Psoas muscle (tissue), 8 donors: ENCODE data around the gene STARD9. TPM values are rescaled to one million over a fixed set of nuclear protein-coding genes. Genes with fewer than 3 reads are reported as not detected.
"Not testable (repeated sequence)": the region's sequence is repeated elsewhere in the genome, so short reads cannot be mapped to it uniquely, and the experiment has no call there.

Experiments used
- ATAC-seq, 4 donors: fragments of 200-7000 bp; cut with Tn5 transposase; one replicate each; pipeline ENCODE4 v1.9.1; 2020; ENCODE audit warnings: moderate library complexity in 3 of 4, mild to moderate bottlenecking in 2 of 4
- DNase-seq, 2 donors: peaks; one replicate each; pipeline ENCODE4 v3.0.0-alpha.2; 2020
- H3K27ac ChIP-seq: fragments of 200-600 bp; one replicate; pipeline ENCODE4 v1.8.0; 2022
- H3K27me3 ChIP-seq, 3 donors: fragments of 200-600 bp in 1 of 3; one replicate each; pipeline versions ENCODE4 v1.6.1 to v1.8.0; 2013 to 2022; ENCODE audit warnings: low read length in 2 of 3, mild to moderate bottlenecking in 2 of 3, moderate library complexity in 1 of 3; ENCODE audit not compliant: insufficient read depth in 3 of 3
- H3K36me3 ChIP-seq, 2 donors: fragments of 200-600 bp in 1 of 2; one replicate each; pipeline versions ENCODE4 v1.6.1 to v1.8.0; 2013 to 2022; ENCODE audit warnings: low read depth in 1 of 2, mild to moderate bottlenecking in 1 of 2, moderate library complexity in 1 of 2; ENCODE audit not compliant: insufficient read depth in 1 of 2
- H3K4me1 ChIP-seq: fragments of 200-600 bp; one replicate; pipeline ENCODE4 v1.8.0; 2022
- H3K4me3 ChIP-seq: fragments of 200-600 bp; one replicate; pipeline ENCODE4 v1.8.0; 2022; ENCODE audit warnings: mild to moderate bottlenecking
- H3K9me3 ChIP-seq: fragments of 200-600 bp; one replicate; pipeline ENCODE4 v1.8.0; 2022
- CTCF ChIP-seq: fragments of 200-600 bp; IDR thresholded peaks from one replicate; pipeline ENCODE4 v1.8.0; 2022; ENCODE audit warnings: antibody characterized with exemption
- WGBS, 3 donors: extraction: QIAGEN DNeasy Blood & Tissue Kit; methylation state at CpG; one replicate each; pipeline versions ENCODE4 v1.1.6 to v1.1.7; 2013; 5-methylcytosine and 5-hydroxymethylcytosine counted together
- intact Hi-C, 2 donors: fragments of 100-400 bp; cut with DNase I; formaldehyde crosslinking; loops; one replicate each; pipeline versions ENCODE4 v1.11.0 to v1.14.2; 2022
- polyA plus RNA-seq, 3 donors: library from polyadenylated mRNA; stranded (reverse); fragments of 200-250 nt; gene quantifications; one replicate each; pipeline ENCODE4 v1.2.3, GENCODE V29; 2013
- total RNA-seq, 4 donors: library from RNA; stranded (reverse); fragmentation: NEBNext Ultra II Directional in 2 of 4; extraction: Animal tissue kit (Norgen Biotek cat#: 25700) in 2 of 4; gene quantifications; one replicate each; pipeline versions ENCODE4 v1.2.1 to v1.2.4, GENCODE V29; 2021 to 2023
- donor health status: healthy with polysubstance abuse.
- donor health status: DM: no; HTN: no; CAD: no; lungs with moderate emphysema.
- donor health status: Bipolar disorder and iron deficiency.
- donor health status: healthy.
- donor health status: DM: yes; HTN: yes; CAD: no.
- donor health status: DM: no; HTN: no; CAD: no.
- donor health status: DM: no; HTN: no; CAD: no.
- donor health status: DM: yes; HTN: yes; CAD: no.

STARD9 gene
- total and polyA plus RNA-seq, 7 donors = 0.65 to 4.1 (median 1.7) TPM

- TF ChIP-seq CTCF = no peak
- DNase-seq (no peak), ATAC-seq (no peak)
- Histone ChIP-seq H3K36me3 (peaks cover 0 to 9% of the 10 kb centered on the region in 2 donors), H3K27me3 (no peaks in the 10 kb centered on the region), H3K9me3 (no peaks in the 10 kb centered on the region), H3K4me3 (no peak overlapping the region), H3K27ac (no peak overlapping the region), H3K4me1 (peaks cover 12% of the 10 kb centered on the region)
- intact Hi-C loops = no loop called here
- 83 to 92% (median 91%) methylated on average over 1 of the region's 1 CpG for WGBS, 3 donors
Measured at GRCh38 chr15:42553554-42553953, 21.9 kb upstream of the STARD9 start.

DNA sequence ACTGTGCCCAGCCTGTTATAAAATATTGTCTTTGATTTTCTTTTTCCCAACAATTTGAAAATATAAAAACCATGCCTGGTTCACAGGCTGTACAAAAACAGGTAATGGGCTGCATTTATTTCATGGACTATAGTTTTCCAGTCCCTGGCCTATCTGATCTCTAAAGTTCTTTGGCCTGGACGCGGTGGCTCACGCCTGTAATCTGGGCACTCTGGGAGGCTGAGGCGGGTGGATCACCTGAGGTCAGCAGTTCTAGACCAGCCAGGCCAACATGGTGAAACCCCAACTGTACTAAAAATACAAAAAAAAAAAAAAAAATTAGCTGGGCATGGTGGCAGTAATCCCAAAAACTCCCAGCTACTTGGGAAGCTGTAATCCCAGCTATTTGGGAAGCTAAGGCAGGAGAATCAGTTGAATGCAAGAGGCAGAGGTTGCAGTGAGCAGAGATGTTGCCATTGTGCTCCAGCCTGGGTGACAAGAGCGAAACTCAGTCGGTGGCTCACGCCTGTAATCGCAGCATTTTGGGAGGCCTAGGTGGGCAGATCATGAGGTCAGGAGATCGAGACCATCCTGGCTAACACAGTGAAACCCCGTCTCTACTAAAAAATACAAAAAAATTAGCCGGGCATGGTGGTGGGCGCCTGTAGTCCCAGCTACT is 18.7 kb upstream of the STARD9 start:
- H3K4me3 ChIP-seq, H3K27me3 ChIP-seq, intact Hi-C loops, H3K9me3 ChIP-seq, H3K27ac ChIP-seq, DNase-seq, H3K4me1 ChIP-seq: not testable (repeated sequence)
- ATAC-seq = peak in 2 of 4 donors; percentile 46 to 63
- peaks cover 2 to 37% of the 10 kb centered on the region in 2 donors for H3K36me3 ChIP-seq
- WGBS, 3 donors = 92 to 95% (median 93%) methylated on average over 10 of the region's 12 CpGs

GRCh38 chr15:42558739-42559138 is 16.7 kb upstream of the STARD9 start:
- DNase-seq (no peak), ATAC-seq (no peak)
- Histone ChIP-seq H3K9me3 (no peaks in the 10 kb centered on the region), H3K4me1 (no peaks in the 10 kb centered on the region), H3K27ac (no peak overlapping the region), H3K27me3 (no peaks in the 10 kb centered on the region), H3K36me3 (peaks cover 2 to 58% of the 10 kb centered on the region in 2 donors), H3K4me3 (no peak overlapping the region)
- WGBS, 3 donors = 94 to 98% (median 95%) methylated on average over 3 of the region's 3 CpGs
- intact Hi-C loops = no loop called here
- TF ChIP-seq CTCF = no peak

DNA sequence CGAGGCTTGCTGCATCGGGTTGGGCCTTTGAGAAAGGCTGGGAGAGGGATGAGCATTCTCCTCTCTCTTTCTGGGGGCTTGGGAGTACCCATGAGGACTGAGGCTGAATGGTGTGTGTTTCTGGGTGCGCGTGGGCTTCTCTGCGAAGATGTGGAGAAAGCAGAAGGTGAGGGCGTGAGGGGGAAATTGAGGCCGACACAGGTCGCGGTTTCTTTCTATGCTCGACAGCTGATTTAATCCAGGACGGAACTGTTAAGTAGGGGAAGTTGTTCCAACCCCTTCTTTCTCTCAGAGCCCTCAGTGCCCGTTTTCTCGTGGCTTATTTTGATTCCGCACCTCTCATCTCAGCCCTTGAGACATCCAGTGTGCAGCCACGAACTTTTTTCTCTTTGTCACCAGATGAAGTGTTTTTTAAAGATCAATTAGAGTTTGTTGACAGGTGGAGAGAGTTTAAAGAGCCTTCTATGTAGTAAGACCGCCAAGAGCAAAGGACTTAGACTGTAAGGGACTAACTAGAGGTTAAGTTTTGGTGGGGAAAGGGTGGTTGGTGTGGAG is 711 bp downstream of the STARD9 start:
- Histone ChIP-seq H3K4me1 (peaks cover 7% of the 10 kb centered on the region), H3K9me3 (no peaks in the 10 kb centered on the region)
- WGBS, 3 donors = 8 to 13% (median 11%) methylated on average over 16 of the region's 16 CpGs

More for the DNA sequence above, 711 bp downstream of the STARD9 start:
- intact Hi-C loops = no loop called here
- no peak for TF ChIP-seq CTCF
- peaks cover 0 to 5% (median 0%) of the 10 kb centered on the region in 3 donors for H3K27me3 ChIP-seq
- peak overlapping the region; percentile 73 for H3K27ac ChIP-seq
- no peak for DNase-seq
- ATAC-seq = no peak
- peak overlapping the region; percentile 90 for H3K4me3 ChIP-seq
- H3K36me3 ChIP-seq = no peaks in the 10 kb centered on the region
